Uterine smooth muscle cell (primary cell): Measurements from ENCODE around the gene TOLLIP. TPM values are rescaled to one million over a fixed set of nuclear protein-coding genes. Genes with fewer than 3 reads are reported as not detected.

Experiments
- total RNA-seq: library from RNA; depleted of rRNA; stranded (reverse); fragments of >200 nt; gene quantifications from 2 replicates; pipeline ENCODE4 v1.2.3, GENCODE V29; 2014

TOLLIP gene
- total RNA-seq, result 26.8 and 28.4 TPM in 2 replicates

GRCh38 chr11:1309498-1310317, at the start of gene TOLLIP:
TOLLIP (minus strand) TSS chr11:1309632; CDS start chr11:1309498, 134 bp downstream.

Other genes starting within 250 kb of the TOLLIP start
- under 0.01 TPM in 1 of 2 replicates, not detected in the other for gene MUC2, start 234.8 kb downstream of the TOLLIP start, total RNA-seq
- under 0.01 TPM in 1 of 2 replicates, not detected in the other for gene MUC5AC, start 151.7 kb downstream of the TOLLIP start, total RNA-seq
- gene MUC5B, start 86.6 kb downstream of the TOLLIP start, total RNA-seq, result not detected in 2 replicates
- gene BRSK2, start 80.3 kb upstream of the TOLLIP start, total RNA-seq, result 0.50 TPM in 1 of 2 replicates, not detected in the other
- gene MOB2, start 177.1 kb upstream of the TOLLIP start, total RNA-seq, result 19.9 and 24.4 TPM in 2 replicates